H1 (cell line): Measurements from ENCODE around the gene PSAP. TPM values are rescaled to one million over a fixed set of nuclear protein-coding genes. Genes with fewer than 3 reads are reported as not detected.

Source experiments
- BCL11A ChIP-seq, 2 experiments: IDR thresholded peaks; one replicate each; pipeline ENCODE4 v1.6.1; 2011; ENCODE audit warnings: low read depth in 2 of 2, low read length in 2 of 2, mild to moderate bottlenecking in 2 of 2
- CHD1 ChIP-seq: IDR thresholded peaks from 2 replicates; pipeline ENCODE4 v1.6.1; 2012; ENCODE audit warnings: low read depth, low read length, improper control_type of control experiment
- CTCF ChIP-seq, 3 experiments: IDR thresholded peaks; 1 replicate in 2 of 3; 2 replicates in 1 of 3; pipeline versions ENCODE4 v1.5.1 to v1.6.1; 2011; ENCODE audit warnings: low read length in 3 of 3, mild to moderate bottlenecking in 3 of 3, inconsistent platforms in 2 of 3, low read depth in 1 of 3, moderate library complexity in 1 of 3; ENCODE audit not compliant: insufficient read depth in 1 of 3; ENCODE audit errors: control extremely low read depth in 1 of 3
- EZH2 ChIP-seq: fragments of 200-600 bp; sonication (generic); IDR thresholded peaks from 2 replicates; pipeline ENCODE4 v1.7.1; 2012; ENCODE audit warnings: low read depth, mild to moderate bottlenecking, moderate library complexity, low read length, inconsistent platforms; ENCODE audit not compliant: severe bottlenecking
- HDAC6 ChIP-seq: IDR thresholded peaks from one replicate; pipeline ENCODE4 v1.7.1; 2012; ENCODE audit warnings: low read depth, mild to moderate bottlenecking, inconsistent platforms, low read length, moderate library complexity
- MAFK ChIP-seq: IDR thresholded peaks from 2 replicates; pipeline ENCODE4 v1.6.1; 2012; ENCODE audit warnings: low read depth, mild to moderate bottlenecking, improper control_type of control experiment, low read length
- POLR2AphosphoS5 ChIP-seq: IDR thresholded peaks from 2 replicates; pipeline ENCODE4 v1.6.1; 2011; ENCODE audit warnings: low read depth, low read length
- SP1 ChIP-seq: IDR thresholded peaks from 2 replicates; pipeline ENCODE4 v1.6.1; 2011; ENCODE audit warnings: low read depth, low read length
- polyA plus RNA-seq, 7 experiments: library from polyadenylated mRNA; depleted of rRNA in 3 of 7; stranded (reverse) in 5 of 7; unstranded in 2 of 7; fragments of >200 nt in 5 of 7; fragments of 200-250 nt in 2 of 7; gene quantifications; 1 replicate in 5 of 7; 2 replicates in 1 of 7; 4 replicates in 1 of 7; pipeline versions ENCODE4 v1.2.1 to v1.2.3, GENCODE V29; 2011 to 2013; ENCODE audit warnings: missing spikeins in 2 of 7, mixed read lengths in 2 of 7
- total RNA-seq: library from RNA; stranded (reverse); fragmentation: NEBNext Ultra II Directional; extraction: Animal tissue kit (Norgen Biotek cat#: 25700); gene quantifications from 2 replicates; pipeline ENCODE4 v1.2.1, GENCODE V29; 2021

PSAP gene
- total and polyA plus RNA-seq, 2 of the 8 experiments (the other 6 are each of a cell fraction or from before 2014, with no cell fraction given), result 386 to 504 TPM

GRCh38 chr10:71842422-71842821 is 8.6 kb downstream of the PSAP start (continued):
- no peak for TF ChIP-seq EZH2
- no peak for TF ChIP-seq POLR2AphosphoS5
- no peak for TF ChIP-seq MAFK
- TF ChIP-seq CTCF (IDR thresholded peaks at IDR 0.05; ENCODE audit: control extremely low read depth in 1 of 3, insufficient read depth in 1 of 3, low read depth in 1 of 3, low read length in 3 of 3), result no peak
- TF ChIP-seq HDAC6, result no peak
- no peak for TF ChIP-seq SP1
- no peak for TF ChIP-seq BCL11A (IDR thresholded peaks at IDR 0.05; ENCODE audit: low read depth in 2 of 2, low read length in 2 of 2)
- TF ChIP-seq CHD1, result no peak
- TF ChIP-seq, all 59 proteins: peak for 0
